Astrocyte of the spinal cord (primary cell): ENCODE data around the gene STAT6.
A peak's percentile ranks its signal among the peaks of the same experiment; 100 is the strongest.

Experiments
- DNase-seq: peaks from one replicate; pipeline ENCODE4 v3.0.0; 2011; ENCODE audit warnings: low read depth, low spot score
- H3K4me3 ChIP-seq: 2 replicates; pipeline ENCODE4 v1.5.1; 2011; ENCODE audit warnings: low read depth, mild to moderate bottlenecking, low read length, moderate library complexity
- CTCF ChIP-seq: IDR thresholded peaks from 2 replicates; pipeline ENCODE4 v1.5.1; 2012; ENCODE audit warnings: low read depth, mild to moderate bottlenecking, low read length, inconsistent platforms
- in situ Hi-C: cut with HindIII; loops from 2 replicates; pipeline ENCODE4 v1.10.0; 2017; ENCODE audit warnings: low sequenced_read_pairs

Gene STAT6

GRCh38 chr12:57139796-57140649 lies 28.9 kb upstream of the STAT6 start:
- no peak for TF ChIP-seq CTCF
- in situ Hi-C loops, result no loop called here
- DNase-seq, result no peak
- H3K4me3 ChIP-seq, result no peak overlapping the region

GRCh38 chr12:57138526-57139272 lies 27.5 kb upstream of the STAT6 start:
- no peak overlapping the region for H3K4me3 ChIP-seq
- in situ Hi-C loops, result no loop called here
- no peak for DNase-seq
- no peak for TF ChIP-seq CTCF

GRCh38 chr12:57135527-57136326 lies 24.6 kb upstream of the STAT6 start:
- in situ Hi-C loops, result no loop called here
- peak; percentile 50 for DNase-seq
- TF ChIP-seq CTCF, result no peak
- no peak overlapping the region for H3K4me3 ChIP-seq

GRCh38 chr12:57134949-57135348 lies 23.8 kb upstream of the STAT6 start:
- no peak for TF ChIP-seq CTCF
- H3K4me3 ChIP-seq, result no peak overlapping the region
- no peak for DNase-seq
- in situ Hi-C loops, result loop anchor here (5.0 kb wide), 1 partner anchor 37 kb away; no protein-coding TSS in a partner anchor

- no peak overlapping the region for H3K4me3 ChIP-seq
- no peak for DNase-seq
- in situ Hi-C loops, result loop anchor here (5.0 kb wide), 1 partner anchor 38 kb away; no protein-coding TSS in a partner anchor
Observed at GRCh38 chr12:57133916-57134315, 22.8 kb upstream of the STAT6 start.

More at GRCh38 chr12:57133916-57134315, 22.8 kb upstream of the STAT6 start:
- no peak for TF ChIP-seq CTCF
